Ovary (tissue), 3 donors: ENCODE results near the gene MOXD1.

Source experiments
- POLR2A ChIP-seq: fragments of 450-650 bp; IDR thresholded peaks from one replicate; pipeline ENCODE4 v1.6.1; 2017; ENCODE audit warnings: antibody characterized with exemption, mild to moderate bottlenecking, moderate library complexity
- TF ChIP-seq, protein P1 (sequence below), 3 donors: fragments of 450-650 bp in 2 of 3; fragments of 200-600 bp in 1 of 3; IDR thresholded peaks; one replicate each; pipeline versions ENCODE4 v1.5.1 to v1.8.0; 2016 to 2022; ENCODE audit warnings: antibody characterized with exemption in 3 of 3, mild to moderate bottlenecking in 1 of 3
- donor health status: DM: no; HTN: no; CAD: no.

DNA sequence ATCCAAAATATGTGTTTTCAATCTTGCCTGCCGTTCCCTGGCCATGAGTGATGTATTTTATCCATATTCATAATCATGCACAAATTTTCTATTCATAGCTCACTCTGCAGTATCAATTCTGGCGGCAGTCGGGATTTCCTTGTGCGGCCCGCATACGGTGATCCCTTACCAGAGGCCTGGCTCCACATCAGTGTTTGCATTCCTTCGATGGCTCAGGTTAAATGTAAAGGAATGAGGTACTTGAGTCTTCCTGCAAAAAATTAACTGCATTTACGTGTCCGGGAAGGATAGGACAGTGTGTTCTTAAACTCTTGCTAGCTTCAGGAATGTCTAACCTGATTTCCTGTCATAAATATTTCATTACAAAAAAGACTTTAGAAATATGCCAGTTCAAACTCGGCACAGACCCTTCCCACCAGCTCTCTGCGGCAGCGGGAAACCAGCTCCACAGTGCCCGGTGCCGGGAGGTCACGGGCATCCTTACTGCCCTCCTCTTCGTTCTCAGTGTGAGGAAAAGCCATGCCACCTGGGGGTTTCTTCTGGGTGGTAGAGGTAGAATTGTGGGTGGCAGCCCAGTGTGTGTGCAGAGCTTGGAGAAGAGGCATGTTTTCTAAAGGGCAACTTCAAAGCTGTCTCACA is 154.5 kb downstream of the MOXD1 start:
- TF ChIP-seq, protein P1, sequence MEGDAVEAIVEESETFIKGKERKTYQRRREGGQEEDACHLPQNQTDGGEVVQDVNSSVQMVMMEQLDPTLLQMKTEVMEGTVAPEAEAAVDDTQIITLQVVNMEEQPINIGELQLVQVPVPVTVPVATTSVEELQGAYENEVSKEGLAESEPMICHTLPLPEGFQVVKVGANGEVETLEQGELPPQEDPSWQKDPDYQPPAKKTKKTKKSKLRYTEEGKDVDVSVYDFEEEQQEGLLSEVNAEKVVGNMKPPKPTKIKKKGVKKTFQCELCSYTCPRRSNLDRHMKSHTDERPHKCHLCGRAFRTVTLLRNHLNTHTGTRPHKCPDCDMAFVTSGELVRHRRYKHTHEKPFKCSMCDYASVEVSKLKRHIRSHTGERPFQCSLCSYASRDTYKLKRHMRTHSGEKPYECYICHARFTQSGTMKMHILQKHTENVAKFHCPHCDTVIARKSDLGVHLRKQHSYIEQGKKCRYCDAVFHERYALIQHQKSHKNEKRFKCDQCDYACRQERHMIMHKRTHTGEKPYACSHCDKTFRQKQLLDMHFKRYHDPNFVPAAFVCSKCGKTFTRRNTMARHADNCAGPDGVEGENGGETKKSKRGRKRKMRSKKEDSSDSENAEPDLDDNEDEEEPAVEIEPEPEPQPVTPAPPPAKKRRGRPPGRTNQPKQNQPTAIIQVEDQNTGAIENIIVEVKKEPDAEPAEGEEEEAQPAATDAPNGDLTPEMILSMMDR (IDR thresholded peaks at IDR 0.05) = no peak
- TF ChIP-seq POLR2A = no peak
